ENCODE data around the gene HSPB6. TPM values are rescaled to one million over a fixed set of nuclear protein-coding genes. Genes with fewer than 3 reads are reported as not detected.

HSPB6 gene
- total RNA-seq, 1 experiment from 2014 or later, result 0.93 TPM

GRCh38 chr19:35721374-35721773 lies 35.5 kb downstream of the HSPB6 start:
- Histone ChIP-seq H3K79me2 (ENCODE audit: insufficient read depth, low read length) (peaks cover 35% of the 10 kb centered on the region), H3K27ac (ENCODE audit: low read depth, low read length) (no peak overlapping the region), H3K9me3 (ENCODE audit: control insufficient read depth in 1 of 2, insufficient read depth in 1 of 2, low read depth in 1 of 2, low read length in 2 of 2) (no peaks in the 10 kb centered on the region), H4K20me1 (ENCODE audit: insufficient read depth) (no peaks in the 10 kb centered on the region), H3K9ac (ENCODE audit: low read length) (no peak overlapping the region), H3K36me3 (ENCODE audit: control insufficient read depth in 1 of 2, insufficient read depth in 2 of 2, low read length in 2 of 2) (peaks cover 49 to 51% of the 10 kb centered on the region in 2 experiments; a peak in 3 of 4 replicates), H3K4me1 (ENCODE audit: control insufficient read depth in 1 of 2, insufficient read depth in 2 of 2, low read length in 2 of 2) (peaks cover 7 to 16% of the 10 kb centered on the region in 2 experiments; a peak in 3 of 4 replicates), H3K4me3 (replicated peaks in 1 of 2; ENCODE audit: low read depth in 1 of 2, low read length in 2 of 2) (no peak overlapping the region), H3K9me2 (ENCODE audit: insufficient read depth) (no peaks in the 10 kb centered on the region), H3K4me2 (ENCODE audit: low read length) (no peak overlapping the region), H2AFZ (ENCODE audit: low read depth, low read length, poor library complexity, severe bottlenecking) (no peak overlapping the region), H3K27me3 (ENCODE audit: insufficient read depth, low read length) (no peaks in the 10 kb centered on the region)
- RAD21 ChIA-PET (ENCODE audit: low non-redundant PET in 1 of 2, low total read pairs in 2 of 2, uncharacterized antibody in 2 of 2, unreplicated experiment in 2 of 2), result no interaction called here
- intact Hi-C loops (cut with micrococcal nuclease), result no loop called here
- CTCF ChIA-PET, result no interaction called here
- no peak for DNase-seq (ENCODE audit: low read depth, low spot score)
- no peak for ATAC-seq
- no TSS peak for BruUV-seq (replicated peaks)
- POLR2A ChIA-PET, result no interaction called here
- no peak for TF ChIP-seq EGR1 (IDR thresholded peaks at IDR 0.05; ENCODE audit: low read depth)
- no peak for TF ChIP-seq CEBPB (IDR thresholded peaks at IDR 0.05; ENCODE audit: low read depth)
- no peak for TF ChIP-seq ATF3 (IDR thresholded peaks at IDR 0.05)

- ChIA-PET RAD21 (ENCODE audit: low non-redundant PET in 1 of 2, low total read pairs in 2 of 2, uncharacterized antibody in 2 of 2, unreplicated experiment in 2 of 2) (no interaction called here), CTCF (no interaction called here), POLR2A (interaction anchor here (1.7 kb wide), 1 partner anchor 28 kb away, joined by 3 read pairs; the partner anchor contains the start of gene LIN37)
- H3K27ac ChIP-seq (ENCODE audit: low read depth, low read length), result no peak overlapping the region
- H3K4me1 ChIP-seq (ENCODE audit: control insufficient read depth in 1 of 2, insufficient read depth in 2 of 2, low read length in 2 of 2), result peaks cover 13 to 23% of the 10 kb centered on the region in 2 experiments
- no TSS peak for BruUV-seq (replicated peaks)
- no peak overlapping the region for H3K9ac ChIP-seq (ENCODE audit: low read length)
- no peaks in the 10 kb centered on the region for H4K20me1 ChIP-seq (ENCODE audit: insufficient read depth)
- H3K79me2 ChIP-seq (ENCODE audit: insufficient read depth, low read length), result peaks cover 37% of the 10 kb centered on the region
- ATAC-seq (no peak), DNase-seq (ENCODE audit: low read depth, low spot score) (no peak)
- no peaks in the 10 kb centered on the region for H3K9me3 ChIP-seq (ENCODE audit: control insufficient read depth in 1 of 2, insufficient read depth in 1 of 2, low read depth in 1 of 2, low read length in 2 of 2)
- no peaks in the 10 kb centered on the region for H3K9me2 ChIP-seq (ENCODE audit: insufficient read depth)
- no peak overlapping the region for H2AFZ ChIP-seq (ENCODE audit: low read depth, low read length, poor library complexity, severe bottlenecking)
- peaks cover 42 to 44% of the 10 kb centered on the region in 2 experiments; a peak in 3 of 4 replicates for H3K36me3 ChIP-seq (ENCODE audit: control insufficient read depth in 1 of 2, insufficient read depth in 2 of 2, low read length in 2 of 2)
- no peaks in the 10 kb centered on the region for H3K27me3 ChIP-seq (ENCODE audit: insufficient read depth, low read length)
- no peak overlapping the region for H3K4me2 ChIP-seq (ENCODE audit: low read length)
- no peak overlapping the region for H3K4me3 ChIP-seq (replicated peaks in 1 of 2; ENCODE audit: low read depth in 1 of 2, low read length in 2 of 2)
- TF ChIP-seq CTCF (IDR thresholded peaks at IDR 0.05 in 2 of 3, conservative IDR thresholded peaks at IDR 0.05 in 1 of 3; ENCODE audit: borderline replicate concordance in 1 of 3, insufficient read depth in 1 of 3, low read depth in 2 of 3, low read length in 2 of 3) (no peak), POLR2A (IDR thresholded peaks at IDR 0.05; ENCODE audit: borderline replicate concordance, extremely low read depth, insufficient read depth, insufficient read length) (no peak), FOSL1 (IDR thresholded peaks at IDR 0.05; ENCODE audit: low read depth) (no peak), ELF1 (IDR thresholded peaks at IDR 0.05; ENCODE audit: borderline replicate concordance, low read depth) (no peak), SIN3A (IDR thresholded peaks at IDR 0.05; ENCODE audit: low read depth) (no peak), EZH2phosphoT487 (IDR thresholded peaks at IDR 0.05; ENCODE audit: borderline replicate concordance) (no peak)
- intact Hi-C loops (cut with micrococcal nuclease), result no loop called here
Measured at GRCh38 chr19:35720648-35721047, 36.2 kb downstream of the HSPB6 start.
